HG03066 (cell line): ENCODE data around the gene GNG12.

Experiments used
- ATAC-seq: cut with Tn5 transposase; IDR thresholded peaks from one replicate; pipeline ENCODE4 v1.9.1; 2021; ENCODE audit warnings: low read depth; ENCODE audit not compliant: unreplicated experiment

GNG12 gene

GRCh38 chr1:67816095-67816475 lies 17.2 kb downstream of the GNG12 start:
- no peak for ATAC-seq

- ATAC-seq = no peak
Measured at GRCh38 chr1:67815303-67816094, 17.8 kb downstream of the GNG12 start.

- no peak for ATAC-seq
Measured at GRCh38 chr1:67814121-67814772, 19.0 kb downstream of the GNG12 start.

- no peak for ATAC-seq
Measured at GRCh38 chr1:67812226-67812625, 21.0 kb downstream of the GNG12 start.

GRCh38 chr1:67811781-67812180 lies 21.5 kb downstream of the GNG12 start:
- ATAC-seq = no peak

GRCh38 chr1:67809887-67810286 lies 23.4 kb downstream of the GNG12 start:
- ATAC-seq = no peak

- ATAC-seq = no peak
Measured at GRCh38 chr1:67807282-67807681, 26.0 kb downstream of the GNG12 start.

- ATAC-seq = no peak
Measured at GRCh38 chr1:67804710-67805109, 28.6 kb downstream of the GNG12 start.

GRCh38 chr1:67803380-67804279 lies 29.6 kb downstream of the GNG12 start:
- no peak for ATAC-seq

GRCh38 chr1:67802565-67802964 lies 30.7 kb downstream of the GNG12 start:
- ATAC-seq = no peak

GRCh38 chr1:67801903-67802302 lies 31.4 kb downstream of the GNG12 start:
- ATAC-seq = no peak

- ATAC-seq = no peak
Measured at GRCh38 chr1:67795179-67795912, 37.9 kb downstream of the GNG12 start.

GRCh38 chr1:67793562-67793961 lies 39.7 kb downstream of the GNG12 start:
- no peak for ATAC-seq

GRCh38 chr1:67792741-67793458 lies 40.4 kb downstream of the GNG12 start:
- ATAC-seq = no peak

GRCh38 chr1:67792103-67792502 lies 41.2 kb downstream of the GNG12 start:
- ATAC-seq = no peak

GRCh38 chr1:67791686-67792085 lies 41.6 kb downstream of the GNG12 start:
- no peak for ATAC-seq

GRCh38 chr1:67791261-67791660 lies 42.0 kb downstream of the GNG12 start:
- no peak for ATAC-seq

GRCh38 chr1:67790201-67790692 lies 43.0 kb downstream of the GNG12 start:
- no peak for ATAC-seq

- ATAC-seq = no peak
Measured at GRCh38 chr1:67789551-67789950, 43.7 kb downstream of the GNG12 start.

- no peak for ATAC-seq
Measured at GRCh38 chr1:67788904-67789303, 44.4 kb downstream of the GNG12 start.
